ENCODE results near the gene NOL4L.

The NOL4L gene

DNA sequence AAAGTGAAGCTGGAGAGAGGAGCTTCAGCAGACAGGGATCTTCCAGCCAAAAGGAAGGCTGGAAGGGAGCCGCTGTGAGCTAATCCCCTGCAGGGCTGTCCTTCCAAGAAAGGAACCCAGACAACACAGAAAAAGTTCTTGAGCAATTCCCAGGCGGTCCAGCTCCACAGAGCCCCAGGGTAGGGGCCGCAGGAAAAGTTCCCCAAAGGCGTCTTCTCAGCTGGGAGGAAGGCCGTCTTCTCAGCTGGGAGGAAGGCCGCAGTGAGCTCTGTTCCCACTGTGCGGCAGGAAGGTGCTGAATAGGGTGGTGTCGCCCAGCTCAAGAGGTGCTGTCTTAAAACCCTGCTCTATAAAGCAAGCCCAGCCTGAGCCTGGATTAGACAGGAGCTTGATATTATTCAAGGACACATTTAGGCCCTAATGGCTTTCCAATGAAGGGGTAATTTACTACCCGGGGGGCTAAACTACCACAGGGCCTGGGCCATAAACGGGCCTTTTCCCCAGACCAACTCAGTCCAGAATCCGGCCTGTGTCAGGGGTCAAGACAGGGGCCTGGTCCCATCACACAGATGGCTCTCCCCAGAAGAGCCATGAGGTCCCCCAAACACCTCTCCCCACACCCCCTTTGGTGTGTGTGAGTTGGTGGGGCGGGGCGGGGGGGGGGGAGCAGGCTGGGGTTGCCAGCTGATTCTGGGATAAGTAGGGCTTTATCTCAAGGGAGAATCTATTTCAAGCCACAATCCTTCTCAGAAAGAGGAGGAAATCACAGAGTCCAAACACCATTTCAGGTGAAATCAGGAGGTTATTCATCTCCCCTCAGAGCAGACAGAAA lies 103.6 kb downstream of the NOL4L start:
- DNase-seq: no peak

GRCh38 chr20:32480371-32481241 lies 104.5 kb downstream of the NOL4L start:
- no peak for DNase-seq

DNA sequence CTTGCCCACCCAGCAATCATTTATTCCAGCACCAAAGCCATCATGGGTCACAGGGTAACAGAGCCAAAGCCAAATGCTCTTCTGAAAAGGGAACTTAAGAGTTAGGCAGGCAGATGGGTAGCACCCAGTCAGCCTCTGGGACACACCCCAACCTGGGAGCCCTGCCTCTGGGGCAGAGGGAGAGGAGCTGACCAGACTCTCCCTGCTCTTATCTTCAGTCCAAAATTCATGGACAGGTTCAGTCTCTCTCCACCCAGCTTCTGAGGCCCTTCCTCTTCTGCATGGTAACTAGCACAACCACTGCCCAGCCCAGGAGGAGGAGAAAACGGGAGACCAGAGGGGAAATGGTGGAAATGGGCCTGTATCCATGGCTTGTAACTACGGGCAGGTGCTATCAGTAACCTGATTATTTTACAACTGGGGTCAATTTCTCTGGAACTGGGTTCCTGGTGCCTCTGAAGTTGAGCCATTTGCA lies 105.4 kb downstream of the NOL4L start:
- no peak for DNase-seq

DNA sequence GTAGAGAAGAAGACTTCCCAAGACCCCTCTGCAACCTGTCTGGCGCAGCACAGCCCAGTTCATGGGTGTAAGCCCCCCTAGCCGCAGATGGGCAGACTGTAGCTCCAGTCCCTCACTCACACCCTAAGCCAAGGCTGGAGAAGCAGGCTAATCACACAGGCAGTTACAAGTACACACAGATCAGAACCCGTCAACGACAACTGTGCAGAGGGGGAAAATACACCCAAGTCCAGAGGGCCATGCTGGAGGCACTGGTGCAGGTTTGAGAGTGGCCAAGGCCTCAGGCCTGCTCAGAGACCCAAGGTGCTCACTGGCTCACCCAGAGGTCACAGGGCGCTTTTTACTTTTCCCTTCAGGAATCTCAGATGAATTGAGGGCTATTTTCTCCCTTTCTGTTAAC lies 106.1 kb downstream of the NOL4L start:
- DNase-seq: no peak

DNA sequence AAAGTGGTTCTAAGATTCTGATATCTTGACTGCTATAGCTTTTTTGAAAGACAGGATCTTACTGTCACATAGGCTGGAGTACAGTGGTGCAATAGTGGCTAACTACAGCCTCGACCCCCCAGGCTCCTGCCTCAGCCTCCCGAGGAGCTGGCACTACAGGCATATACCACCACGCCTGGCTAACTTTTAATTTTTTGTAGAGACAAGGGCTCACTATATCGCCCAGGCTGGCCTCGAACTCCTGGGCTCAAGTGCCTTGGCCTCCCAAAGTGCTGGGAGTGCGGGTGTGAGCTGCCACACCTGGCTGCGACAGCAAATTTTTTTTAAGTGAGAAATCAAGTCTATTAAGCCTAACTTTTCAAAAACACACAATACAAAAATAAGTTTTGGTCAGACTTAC lies 106.6 kb downstream of the NOL4L start:
- no peak for DNase-seq

- DNase-seq: no peak
Observed at GRCh38 chr20:32477594-32478512, 107.3 kb downstream of the NOL4L start.

GRCh38 chr20:32476684-32477593 lies 108.2 kb downstream of the NOL4L start:
- no peak for DNase-seq

- DNase-seq: no peak
Observed at GRCh38 chr20:32474967-32475811, 109.9 kb downstream of the NOL4L start.

GRCh38 chr20:32474717-32474966 lies 110.5 kb downstream of the NOL4L start:
- DNase-seq: no peak

DNA sequence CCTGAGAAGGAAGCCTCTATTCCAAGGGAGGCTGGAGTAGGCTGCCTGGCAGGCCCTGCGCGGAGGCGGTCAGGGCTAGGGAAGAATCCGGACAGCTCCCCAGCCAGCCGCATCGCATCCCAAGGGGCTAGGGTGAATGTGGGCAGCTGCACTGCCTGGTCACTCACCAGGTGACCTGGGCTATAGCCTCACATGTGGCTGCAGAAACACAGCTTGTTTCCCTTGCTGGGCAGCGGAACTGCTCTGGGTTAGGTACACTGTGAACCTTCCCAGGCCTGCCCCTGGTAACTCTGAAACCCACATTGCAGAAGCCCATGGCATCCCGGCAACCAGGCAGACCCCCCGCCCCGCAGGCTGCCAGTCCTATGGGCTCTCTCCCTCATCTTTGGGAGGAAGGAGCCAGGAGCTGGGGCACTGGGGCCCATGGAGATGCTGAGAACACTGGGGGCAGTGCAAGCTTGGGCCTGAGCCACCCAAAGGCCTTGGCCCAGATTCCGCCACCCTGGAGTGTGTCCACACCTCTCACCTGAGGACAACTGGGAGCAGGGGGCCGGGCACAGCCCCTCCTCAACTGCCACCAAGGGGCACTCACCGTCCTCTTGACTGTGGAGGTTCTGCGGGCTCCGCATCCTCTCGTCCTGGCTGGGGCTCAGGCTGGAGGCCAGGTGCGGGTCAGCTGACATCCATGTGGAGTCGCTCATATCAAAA lies 111.0 kb downstream of the NOL4L start:
- no peak for DNase-seq

DNA sequence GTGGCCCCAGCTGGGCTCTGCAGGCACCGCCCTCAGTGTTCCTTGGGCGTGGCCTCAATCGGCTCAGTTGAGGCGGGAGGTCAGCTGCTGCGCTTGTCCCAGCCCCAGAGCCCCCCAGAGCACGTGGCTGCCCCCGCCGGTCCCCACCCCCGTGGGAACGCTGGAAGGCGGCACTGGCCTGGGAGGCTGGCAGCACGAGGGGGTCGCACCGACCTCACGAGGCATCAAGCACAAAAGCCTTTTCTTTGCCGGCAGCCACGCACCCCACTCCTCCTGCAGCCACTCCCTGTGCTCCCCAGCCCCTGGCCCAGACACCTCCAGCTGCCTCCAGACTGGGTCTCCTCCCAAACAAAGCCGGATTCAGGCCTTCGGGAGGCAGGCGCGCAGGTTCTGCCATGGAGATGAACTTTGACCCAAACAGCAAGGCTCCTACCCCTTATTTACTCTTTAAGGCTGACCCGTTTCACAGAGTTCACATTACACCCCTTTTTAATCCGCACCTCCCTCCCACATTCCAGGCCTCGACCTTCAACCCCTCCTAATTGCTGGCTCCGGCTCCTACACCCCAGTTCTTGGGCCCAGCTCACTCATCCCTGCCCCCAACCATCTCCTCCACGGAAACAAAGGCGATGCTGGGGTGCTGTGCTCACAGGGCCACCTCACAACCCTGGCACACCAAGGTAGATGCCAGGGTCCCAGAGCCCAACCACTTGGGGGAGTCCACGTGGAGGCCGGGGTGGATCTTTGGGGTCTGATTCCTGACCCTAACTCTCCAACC lies 111.7 kb downstream of the NOL4L start:
- DNase-seq: no peak

DNA sequence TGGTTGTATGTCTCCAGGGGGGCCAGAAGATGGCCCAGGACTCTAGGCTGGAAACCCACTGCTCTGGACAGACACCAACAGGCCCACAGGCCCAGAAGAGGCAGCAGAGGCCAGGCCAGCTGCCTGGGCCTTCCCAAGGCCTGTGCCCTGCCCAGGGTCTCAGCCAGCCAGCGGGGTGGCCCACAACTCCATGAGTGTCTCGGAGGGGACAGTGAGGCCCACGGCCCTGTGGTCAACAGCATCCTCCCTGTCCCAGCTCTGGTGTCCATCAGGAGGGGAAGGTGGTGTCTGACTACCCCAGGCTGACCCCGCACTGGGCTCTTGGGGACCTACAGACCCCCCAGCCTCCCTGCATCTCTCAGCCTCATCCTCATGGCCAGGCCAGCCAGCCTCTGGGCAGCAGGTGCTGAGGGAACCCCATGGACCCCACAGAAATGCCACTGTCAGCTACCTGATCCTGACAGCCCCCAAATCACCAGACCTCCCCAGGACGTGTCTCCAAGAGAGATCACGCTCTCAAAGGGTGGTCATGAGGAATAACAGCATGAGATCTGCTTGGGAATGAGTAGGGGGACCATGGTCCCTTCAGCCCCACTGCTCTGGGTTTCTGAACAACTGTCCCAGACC lies 112.4 kb downstream of the NOL4L start:
- DNase-seq: no peak

GRCh38 chr20:32470940-32471339 lies 114.2 kb downstream of the NOL4L start:
- no peak for DNase-seq

DNA sequence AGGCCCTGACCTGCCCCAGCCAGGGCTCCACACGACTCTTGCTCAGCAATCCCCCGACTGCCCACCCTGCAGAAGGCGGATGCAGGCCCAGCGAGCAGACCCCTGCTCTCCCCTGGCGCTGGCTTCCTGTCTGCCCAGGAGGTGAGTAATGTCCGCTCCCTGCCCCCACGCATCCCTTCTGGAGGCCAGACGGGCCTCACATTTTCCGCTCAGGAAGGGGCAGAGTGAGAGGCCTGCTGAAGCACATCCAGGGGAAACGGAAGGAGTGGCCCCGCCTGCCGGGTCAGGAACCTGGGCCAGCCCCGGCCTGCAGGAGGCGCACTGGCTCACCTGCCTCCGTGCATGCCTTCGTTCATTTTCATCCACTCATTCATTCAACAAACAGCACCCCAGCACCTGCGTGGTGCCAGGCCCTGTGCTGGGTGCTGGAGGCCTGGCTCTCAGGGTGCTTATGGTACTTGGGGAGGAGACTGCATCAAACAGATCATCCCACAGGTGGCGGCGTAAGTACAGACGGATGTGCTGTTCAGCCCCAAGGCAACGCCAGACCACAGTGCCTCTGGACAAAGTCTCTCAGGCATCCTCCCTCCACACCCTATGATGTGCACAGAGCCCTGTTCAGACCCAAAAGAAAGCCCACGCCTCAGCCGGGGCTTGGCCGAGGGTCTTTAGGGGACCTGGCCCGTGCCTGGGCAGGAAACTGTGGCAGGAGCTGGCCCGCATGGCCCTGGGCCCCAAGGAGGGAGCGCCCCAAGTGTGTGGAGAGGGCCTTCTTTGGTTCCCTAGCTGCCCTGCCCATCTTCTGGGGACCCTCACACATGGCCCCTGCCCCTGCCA lies 114.9 kb downstream of the NOL4L start:
- DNase-seq: no peak

GRCh38 chr20:32468860-32469259 lies 116.3 kb downstream of the NOL4L start:
- no peak for DNase-seq

DNA sequence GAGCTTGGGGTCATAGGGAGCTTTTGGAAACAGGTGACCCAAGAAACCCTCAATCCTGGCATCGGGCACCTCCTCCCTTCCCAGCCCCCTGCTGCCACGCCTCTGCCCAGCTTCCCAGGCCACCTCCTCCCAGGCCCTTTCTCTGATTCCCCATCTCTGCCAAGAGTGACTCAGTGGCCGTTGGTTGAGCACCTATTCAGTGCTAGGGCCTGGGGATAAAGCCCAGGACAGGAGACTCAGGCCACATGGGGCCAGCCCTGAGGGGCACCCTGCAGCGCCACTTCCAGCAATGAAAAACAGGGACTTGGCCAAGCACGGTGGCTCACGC lies 116.9 kb downstream of the NOL4L start:
- no peak for DNase-seq

GRCh38 chr20:32467506-32468312 lies 117.4 kb downstream of the NOL4L start:
- no peak for DNase-seq
